Ovary (tissue), 9 donors: ENCODE measurements around the gene GCGR. TPM values are rescaled to one million over a fixed set of nuclear protein-coding genes. Genes with fewer than 3 reads are reported as not detected.

Source experiments
- DNase-seq, 5 donors: peaks; one replicate each; pipeline ENCODE4 v3.0.0-alpha.2; 2019 to 2020
- H3K27ac ChIP-seq, 2 donors: fragments of 200-600 bp; one replicate each; pipeline versions ENCODE4 v1.5.1 to v1.8.0; 2019 to 2022
- H3K27me3 ChIP-seq: fragments of 200-600 bp; one replicate; pipeline ENCODE4 v1.8.0; 2022
- H3K36me3 ChIP-seq: fragments of 200-600 bp; sonication (generic); one replicate; pipeline ENCODE4 v1.5.1; 2019
- H3K4me1 ChIP-seq: one replicate; pipeline ENCODE4 v1.8.1; 2013; ENCODE audit warnings: mild to moderate bottlenecking, moderate library complexity; ENCODE audit not compliant: insufficient read depth
- H3K4me3 ChIP-seq: fragments of 200-600 bp; sonication (generic); one replicate; pipeline ENCODE4 v1.5.1; 2017
- H3K9me3 ChIP-seq, 2 donors: fragments of 200-600 bp in 1 of 2; sonication (generic) in 1 of 2; one replicate each; pipeline versions ENCODE4 v1.5.1 to v1.8.1; 2013 to 2019; ENCODE audit warnings: mild to moderate bottlenecking in 1 of 2, moderate library complexity in 1 of 2
- EP300 ChIP-seq: sonication (generic); formaldehyde crosslinking; IDR thresholded peaks from one replicate; pipeline ENCODE4 v1.6.1; 2017; ENCODE audit warnings: antibody characterized with exemption
- POLR2A ChIP-seq: fragments of 450-650 bp; IDR thresholded peaks from one replicate; pipeline ENCODE4 v1.6.1; 2017; ENCODE audit warnings: antibody characterized with exemption, mild to moderate bottlenecking, moderate library complexity
- WGBS, 3 donors: extraction: QIAGEN DNeasy Blood & Tissue Kit in 1 of 3; methylation state at CpG; one replicate each; pipeline versions ENCODE4 v1.1.5 to v1.1.7; 2013 to 2017; 5-methylcytosine and 5-hydroxymethylcytosine counted together
- intact Hi-C, 4 donors: fragments of 100-400 bp; cut with DNase I; formaldehyde crosslinking; loops; one replicate each; pipeline versions ENCODE4 v1.11.0 to v1.15.1; 2022 to 2023
- polyA plus RNA-seq, 2 donors: library from polyadenylated mRNA; stranded (reverse); fragments of 200-250 nt in 1 of 2; fragments of 350-450 nt in 1 of 2; fragmentation: Illumina TruSeq in 1 of 2; extraction: RNeasy Lipid Tissue Mini Kit (QIAGEN cat#74804) in 1 of 2; gene quantifications; one replicate each; pipeline ENCODE4 v1.2.3, GENCODE V29; 2013 to 2014
- total RNA-seq, 7 donors: library from RNA; depleted of rRNA in 2 of 7; stranded (reverse); fragments of >200 nt in 2 of 7; fragmentation: NEBNext Ultra II Directional in 3 of 7; extraction: Animal tissue kit (Norgen Biotek cat#: 25700) in 3 of 7; gene quantifications; one replicate each; pipeline versions ENCODE4 v1.1.0 to v1.2.4, GENCODE V29; 2016 to 2023
- TF ChIP-seq, protein P1 (sequence below), 3 donors: fragments of 450-650 bp in 2 of 3; fragments of 200-600 bp in 1 of 3; IDR thresholded peaks; one replicate each; pipeline versions ENCODE4 v1.5.1 to v1.8.0; 2016 to 2022; ENCODE audit warnings: antibody characterized with exemption in 3 of 3, mild to moderate bottlenecking in 1 of 3
- donor health status: DM: no; HTN: no; CAD: no; lungs with moderate emphysema.
- donor health status: DM: no; HTN: no; CAD: no.
- donor health status: Bipolar disorder and iron deficiency.
- donor health status: DM: yes; HTN: yes; CAD: no.
- donor health status: DM: no; HTN: no; CAD: no.
- donor health status: DM: yes; HTN: yes; CAD: no.

Gene GCGR
- total and polyA plus RNA-seq, 9 donors, result not detected

DNA sequence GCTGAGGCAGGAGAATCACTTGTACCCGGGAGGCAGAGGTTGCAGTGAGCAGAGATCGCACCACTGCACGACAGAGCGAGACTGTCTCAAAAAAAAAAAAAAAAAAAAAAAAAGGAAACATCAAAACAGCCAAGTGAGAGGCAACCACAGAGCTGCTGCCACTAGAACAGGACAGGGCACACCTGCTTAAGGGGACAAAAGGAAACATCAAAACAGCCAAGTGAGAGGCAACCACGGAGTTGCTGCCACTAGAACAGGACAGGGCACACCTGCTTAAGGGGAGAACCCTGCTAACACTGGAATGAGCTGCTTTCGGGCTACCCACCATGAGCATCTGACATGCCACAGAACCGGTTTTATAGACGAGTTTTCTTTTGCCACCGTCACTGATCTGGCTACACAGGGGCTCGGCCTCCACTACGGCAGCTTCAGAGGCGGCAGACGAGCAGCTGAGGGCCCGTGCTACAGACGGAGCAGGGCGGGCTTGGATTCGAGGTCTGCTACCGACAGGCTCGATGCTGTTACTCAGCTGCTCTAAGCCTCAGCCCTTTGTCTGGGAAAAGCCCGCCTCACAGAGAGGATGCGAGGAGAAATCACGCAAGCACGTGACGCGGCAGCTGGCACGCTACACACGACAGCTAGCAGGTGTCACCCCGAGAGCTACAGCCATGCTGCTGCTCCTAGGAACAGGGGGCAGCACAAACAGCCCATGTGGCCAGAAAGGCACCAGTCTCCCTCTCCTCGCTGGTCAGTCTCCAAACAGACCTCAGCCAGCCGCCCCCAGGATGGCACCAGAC lies 54.4 kb downstream of the GCGR start:
- no peak for DNase-seq
- no peak overlapping the region for H3K4me3 ChIP-seq
- intact Hi-C loops, result no loop called here
- no peak overlapping the region for H3K27ac ChIP-seq
- no peaks in the 10 kb centered on the region for H3K9me3 ChIP-seq
- TF ChIP-seq POLR2A (no peak), EP300 (no peak)
- TF ChIP-seq, protein P1, sequence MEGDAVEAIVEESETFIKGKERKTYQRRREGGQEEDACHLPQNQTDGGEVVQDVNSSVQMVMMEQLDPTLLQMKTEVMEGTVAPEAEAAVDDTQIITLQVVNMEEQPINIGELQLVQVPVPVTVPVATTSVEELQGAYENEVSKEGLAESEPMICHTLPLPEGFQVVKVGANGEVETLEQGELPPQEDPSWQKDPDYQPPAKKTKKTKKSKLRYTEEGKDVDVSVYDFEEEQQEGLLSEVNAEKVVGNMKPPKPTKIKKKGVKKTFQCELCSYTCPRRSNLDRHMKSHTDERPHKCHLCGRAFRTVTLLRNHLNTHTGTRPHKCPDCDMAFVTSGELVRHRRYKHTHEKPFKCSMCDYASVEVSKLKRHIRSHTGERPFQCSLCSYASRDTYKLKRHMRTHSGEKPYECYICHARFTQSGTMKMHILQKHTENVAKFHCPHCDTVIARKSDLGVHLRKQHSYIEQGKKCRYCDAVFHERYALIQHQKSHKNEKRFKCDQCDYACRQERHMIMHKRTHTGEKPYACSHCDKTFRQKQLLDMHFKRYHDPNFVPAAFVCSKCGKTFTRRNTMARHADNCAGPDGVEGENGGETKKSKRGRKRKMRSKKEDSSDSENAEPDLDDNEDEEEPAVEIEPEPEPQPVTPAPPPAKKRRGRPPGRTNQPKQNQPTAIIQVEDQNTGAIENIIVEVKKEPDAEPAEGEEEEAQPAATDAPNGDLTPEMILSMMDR (IDR thresholded peaks at IDR 0.05), result no peak
- H3K4me1 ChIP-seq, result peaks cover 12% of the 10 kb centered on the region
- 72 to 81% (median 79%) methylated on average over 30 of the region's 30 CpGs for WGBS, 3 donors
- no peaks in the 10 kb centered on the region for H3K36me3 ChIP-seq
- no peaks in the 10 kb centered on the region for H3K27me3 ChIP-seq

DNA sequence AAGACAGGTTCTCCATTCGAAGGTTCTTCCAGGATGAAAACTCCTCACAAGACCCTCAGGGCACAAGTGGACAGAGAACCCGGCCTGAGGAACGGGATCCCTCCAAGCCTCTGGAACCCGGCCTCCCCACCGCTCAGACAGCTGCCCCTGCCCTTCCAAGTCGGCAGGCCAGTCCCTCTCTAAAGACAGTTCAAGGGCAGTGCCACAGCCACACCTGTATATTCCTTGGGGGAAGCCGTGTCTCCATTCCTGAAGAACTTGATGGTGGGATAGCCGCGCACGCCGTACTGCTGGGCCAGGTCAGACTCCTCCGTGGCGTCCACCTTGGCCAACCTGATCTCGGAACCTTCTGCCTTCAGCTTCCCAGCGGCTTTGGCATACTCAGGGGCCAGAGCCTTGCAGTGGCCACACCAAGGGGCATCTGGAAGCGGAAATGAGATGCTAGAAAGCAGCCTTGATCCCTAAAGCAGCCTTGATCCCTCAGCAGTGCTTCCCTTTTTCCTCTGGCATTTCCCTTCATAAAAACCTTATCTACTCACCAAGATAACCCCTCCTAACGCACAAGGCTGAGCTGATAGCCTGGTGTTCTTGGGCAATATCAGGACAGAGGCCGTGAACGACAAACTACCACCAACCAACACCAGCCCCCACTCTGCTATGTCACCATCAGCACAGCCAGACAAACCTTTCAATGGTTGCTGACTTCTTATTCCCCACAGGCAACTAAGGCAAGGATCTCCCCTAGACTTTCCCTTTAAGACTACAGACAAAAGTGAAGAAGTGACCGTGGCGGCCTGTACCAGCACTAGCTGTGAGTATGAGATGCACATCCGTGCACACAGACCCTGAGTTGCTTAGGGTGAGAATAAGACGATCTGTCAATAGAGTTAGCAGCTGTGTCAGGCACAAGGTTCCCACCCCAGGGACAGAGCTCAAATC lies 55.3 kb downstream of the GCGR start:
- Histone ChIP-seq H3K27ac (peak overlapping the region in 1 of 2 donors; percentile 82), H3K4me1 (peaks cover 12% of the 10 kb centered on the region), H3K27me3 (no peaks in the 10 kb centered on the region), H3K9me3 (no peaks in the 10 kb centered on the region), H3K4me3 (peak overlapping the region; percentile 89), H3K36me3 (no peaks in the 10 kb centered on the region)
- TF ChIP-seq POLR2A, result no peak
- TF ChIP-seq, protein P1 (IDR thresholded peaks at IDR 0.05), result no peak
- TF ChIP-seq EP300, result no peak
- intact Hi-C loops, result no loop called here
- WGBS, 3 donors, result 30 to 43% (median 41%) methylated on average over 23 of the region's 23 CpGs
- DNase-seq, result no peak

DNA sequence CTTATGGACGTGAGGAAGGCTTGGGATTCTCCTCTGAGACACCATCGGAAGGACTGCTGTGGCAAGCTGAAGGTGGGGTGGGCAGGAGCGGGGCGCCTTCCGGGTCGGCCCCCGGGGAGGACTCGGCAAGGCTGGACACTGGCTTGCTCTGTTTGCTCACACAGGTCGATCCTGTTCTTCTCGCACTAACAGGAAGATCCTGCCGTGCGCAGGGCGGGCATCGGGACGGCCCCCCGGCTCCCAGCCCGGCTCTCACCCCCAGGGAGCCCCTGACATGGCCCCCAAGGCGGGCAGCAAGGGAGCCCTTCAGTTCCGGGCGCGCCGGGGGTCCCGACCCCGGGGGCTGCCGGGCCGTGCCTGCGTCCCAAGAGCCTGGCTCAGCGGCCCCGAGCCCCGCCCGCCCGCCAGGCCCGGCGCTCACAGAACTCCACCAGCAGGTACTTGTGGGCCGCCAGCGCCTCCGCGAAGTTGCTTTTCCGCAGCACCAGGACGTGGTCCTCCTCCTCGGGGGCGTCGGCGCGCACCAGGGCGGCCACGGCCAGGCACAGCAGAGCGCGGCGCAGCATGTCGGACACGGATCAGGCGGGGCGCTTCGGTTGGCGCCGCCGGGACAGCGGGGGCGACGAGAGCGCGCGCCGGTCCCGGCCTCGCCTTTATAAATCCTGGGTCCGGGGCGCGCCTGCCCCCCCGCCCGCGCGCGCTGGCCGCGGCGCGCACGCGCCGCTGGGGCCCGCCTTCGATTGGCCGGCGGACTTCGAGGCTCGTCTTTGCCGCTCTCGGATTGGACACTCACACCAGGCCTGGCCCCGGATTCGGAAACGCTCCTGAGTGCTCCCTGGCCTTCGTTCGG lies 56.2 kb downstream of the GCGR start, which contains the start of gene P4HB:
P4HB (minus strand) TSS at position 630 of the 850 bp plus-strand sequence; CDS start at position 566, 64 bp downstream.
- TF ChIP-seq, protein P1 (IDR thresholded peaks at IDR 0.05), result no peak
- TF ChIP-seq EP300, result no peak
- peak; percentile 68 for TF ChIP-seq POLR2A
- H3K27ac ChIP-seq, result peak within 1 kb of the TSS; percentile 74 to 94
- no peaks in the 10 kb centered on the region for H3K36me3 ChIP-seq
- no peaks in the 10 kb centered on the region for H3K27me3 ChIP-seq
- WGBS, 3 donors, result 0 to 1% (median 0%) methylated on average over 32 to 95 of the region's 95 CpGs
- H3K4me3 ChIP-seq, result peak within 1 kb of the TSS; percentile 89
- peak in 1 of 5 donors; percentile 32 for DNase-seq
- intact Hi-C loops, result no loop called here
- no peaks in the 10 kb centered on the region for H3K9me3 ChIP-seq
- H3K4me1 ChIP-seq, result peaks cover 12% of the 10 kb centered on the region
